IMR-90 (cell line): Measurements from ENCODE around the gene MUC20. TPM values are rescaled to one million over a fixed set of nuclear protein-coding genes. Genes with fewer than 3 reads are reported as not detected.

Source experiments
- ATAC-seq: fragments of 200-7000 bp; cut with Tn5 transposase; 2 replicates; pipeline ENCODE4 v1.9.1; 2020; ENCODE audit warnings: low read depth, mild to moderate bottlenecking, moderate library complexity
- BruUV-seq: library from RNA; stranded (reverse); fragments of 400-500 nt; replicated peaks from 2 replicates; lab custom pipeline; 2021; lab: Mats Ljungman, UMichigan
- CTCF ChIA-PET: fragments of 300-600 bp; formaldehyde crosslinking; extraction: SDS; loops from one replicate; lab custom pipeline; 2021; ENCODE audit warnings: antibody characterized with exemption; lab: Yijun Ruan, JAX
- POLR2A ChIA-PET: fragments of 300-600 bp; sonication (Branson Sonifier 250); formaldehyde crosslinking; loops from one replicate; lab custom pipeline; 2022; ENCODE audit warnings: antibody characterized with exemption; ENCODE audit not compliant: unreplicated experiment; lab: Charles Lee
- DNase-seq: peaks from one replicate; pipeline ENCODE4 v3.0.0; 2013
- H2AFZ ChIP-seq: replicated peaks from 2 replicates; pipeline ENCODE3; 2013; ENCODE audit warnings: low read length, mild to moderate bottlenecking; ENCODE audit not compliant: poor library complexity
- H2AK5ac ChIP-seq: 2 replicates; pipeline ENCODE4 v1.6.1; 2013; ENCODE audit warnings: low read depth, low read length, inconsistent platforms
- H2AK9ac ChIP-seq: replicated peaks from 2 replicates; pipeline ENCODE3; 2013; ENCODE audit warnings: mild to moderate bottlenecking, low read depth, low read length, moderate library complexity; ENCODE audit not compliant: poor library complexity
- H2BK120ac ChIP-seq: 2 replicates; pipeline ENCODE4 v1.6.1; 2013; ENCODE audit warnings: low read depth, low read length, inconsistent platforms
- H2BK15ac ChIP-seq: 3 replicates; pipeline ENCODE4 v1.6.1; 2013; ENCODE audit warnings: low read depth, low read length, inconsistent platforms
- H2BK20ac ChIP-seq: 2 replicates; pipeline ENCODE4 v1.6.1; 2013; ENCODE audit warnings: low read depth, mild to moderate bottlenecking, inconsistent platforms, low read length, moderate library complexity
- H2BK5ac ChIP-seq: 2 replicates; pipeline ENCODE4 v1.6.1; 2013; ENCODE audit warnings: mild to moderate bottlenecking, low read depth, low read length, inconsistent platforms; ENCODE audit not compliant: poor library complexity, severe bottlenecking
- H3K14ac ChIP-seq: replicated peaks from 2 replicates; pipeline ENCODE4 v1.6.1; 2013; ENCODE audit warnings: low read depth, low read length, inconsistent platforms
- H3K18ac ChIP-seq: 2 replicates; pipeline ENCODE4 v1.6.1; 2013; ENCODE audit warnings: low read depth, low read length, control low read depth
- H3K23ac ChIP-seq: 2 replicates; pipeline ENCODE4 v1.6.1; 2013; ENCODE audit warnings: low read depth, low read length, inconsistent platforms
- H3K27ac ChIP-seq: 2 replicates; pipeline ENCODE4 v1.5.1; 2013; ENCODE audit warnings: mild to moderate bottlenecking, control low read depth, low read length; ENCODE audit not compliant: insufficient read depth
- H3K27me3 ChIP-seq: 2 replicates; pipeline ENCODE4 v1.6.1; 2013; ENCODE audit warnings: low read length; ENCODE audit not compliant: control insufficient read depth, insufficient read depth
- H3K36me3 ChIP-seq: 2 replicates; pipeline ENCODE4 v1.6.1; 2013; ENCODE audit warnings: low read length, mixed read lengths; ENCODE audit not compliant: control insufficient read depth, insufficient read depth
- H3K4ac ChIP-seq: 2 replicates; pipeline ENCODE4 v1.6.1; 2013; ENCODE audit warnings: low read depth, low read length, inconsistent platforms
- H3K4me1 ChIP-seq: 2 replicates; pipeline ENCODE4 v1.6.1; 2013; ENCODE audit warnings: low read length, mixed read lengths; ENCODE audit not compliant: control insufficient read depth, insufficient read depth
- H3K4me2 ChIP-seq: 2 replicates; pipeline ENCODE4 v1.6.1; 2013; ENCODE audit warnings: low read depth, mild to moderate bottlenecking, control low read depth, low read length, moderate library complexity
- H3K4me3 ChIP-seq: 2 replicates; pipeline ENCODE4 v1.5.1; 2013; ENCODE audit warnings: low read depth, mild to moderate bottlenecking, control low read depth, low read length, moderate library complexity; ENCODE audit not compliant: insufficient read depth
- H3K56ac ChIP-seq: 2 replicates; pipeline ENCODE4 v1.6.1; 2013; ENCODE audit warnings: low read length, inconsistent platforms; ENCODE audit not compliant: insufficient read depth; ENCODE audit errors: extremely low read depth
- H3K79me1 ChIP-seq, 2 experiments: 2 replicates each; pipeline ENCODE4 v1.6.1; 2013; ENCODE audit warnings: low read length in 2 of 2, inconsistent platforms in 1 of 2, low read depth in 1 of 2
- H3K9ac ChIP-seq: 2 replicates; pipeline ENCODE4 v1.6.1; 2013; ENCODE audit warnings: low read depth, low read length, control low read depth
- H3K9me1 ChIP-seq: 2 replicates; pipeline ENCODE4 v1.6.1; 2013; ENCODE audit warnings: low read length, inconsistent platforms; ENCODE audit not compliant: insufficient read depth
- H3K9me3 ChIP-seq: 2 replicates; pipeline ENCODE4 v1.6.1; 2013; ENCODE audit warnings: low read length; ENCODE audit not compliant: control insufficient read depth, insufficient read depth
- H4K20me1 ChIP-seq: 2 replicates; pipeline ENCODE4 v1.6.1; 2013; ENCODE audit warnings: low read length, inconsistent platforms; ENCODE audit not compliant: insufficient read depth
- H4K5ac ChIP-seq: 2 replicates; pipeline ENCODE4 v1.6.1; 2013; ENCODE audit warnings: mild to moderate bottlenecking, low read depth, low read length, control low read depth
- H4K8ac ChIP-seq, 2 experiments: 2 replicates each; pipeline ENCODE4 v1.6.1; 2013; ENCODE audit warnings: low read depth in 2 of 2, low read length in 2 of 2, control low read depth in 1 of 2, inconsistent platforms in 1 of 2
- H4K91ac ChIP-seq: 2 replicates; pipeline ENCODE4 v1.6.1; 2013; ENCODE audit warnings: low read depth, low read length, inconsistent platforms; ENCODE audit not compliant: insufficient read depth
- BHLHE40 ChIP-seq: fragments of 150-350 bp; IDR thresholded peaks from 2 replicates; pipeline ENCODE4 v1.6.1; 2016; ENCODE audit warnings: mild to moderate bottlenecking, low read depth, low read length
- CHD1 ChIP-seq: IDR thresholded peaks from 2 replicates; pipeline ENCODE4 v1.6.1; 2012; ENCODE audit warnings: low read depth, low read length, improper control_type of control experiment
- MAFK ChIP-seq: IDR thresholded peaks from 2 replicates; pipeline ENCODE4 v1.6.1; 2012; ENCODE audit warnings: low read depth, low read length, improper control_type of control experiment
- MXI1 ChIP-seq: IDR thresholded peaks from 2 replicates; pipeline ENCODE4 v1.6.1; 2012; ENCODE audit warnings: low read depth, mild to moderate bottlenecking, low read length, moderate library complexity, borderline replicate concordance
- NFE2L2 ChIP-seq: fragments of 150-350 bp; IDR thresholded peaks from 2 replicates; pipeline ENCODE4 v1.6.1; 2016; ENCODE audit warnings: low read depth, mild to moderate bottlenecking, low read length
- POLR2A ChIP-seq: IDR thresholded peaks from 2 replicates; pipeline ENCODE4 v1.6.1; 2012; ENCODE audit warnings: mild to moderate bottlenecking, low read depth, low read length
- RAD21 ChIP-seq: IDR thresholded peaks from 2 replicates; pipeline ENCODE4 v1.6.1; 2012; ENCODE audit warnings: low read length, improper control_type of control experiment
- RFX5 ChIP-seq: IDR thresholded peaks from 2 replicates; pipeline ENCODE4 v1.8.0; 2012; ENCODE audit warnings: low read depth, mild to moderate bottlenecking, low read length, moderate library complexity
- SMC3 ChIP-seq: fragments of 150-350 bp; IDR thresholded peaks from 2 replicates; pipeline ENCODE4 v1.6.1; 2016; ENCODE audit warnings: low read depth, mild to moderate bottlenecking, antibody characterized with exemption, low read length, moderate library complexity
- WGBS, 2 experiments: methylation state at CpG; one replicate each; pipeline versions ENCODE4 v1.1.5 to v1.1.7; 2013; ENCODE audit warnings: missing lambda C conversion rate in 2 of 2; ENCODE audit not compliant: insufficient read length in 1 of 2; ENCODE audit errors: extremely low coverage in 2 of 2; 5-methylcytosine and 5-hydroxymethylcytosine counted together
- dilution Hi-C: fragments of 300-500 bp; cut with HindIII; formaldehyde crosslinking; loops from one replicate; pipeline ENCODE4 v1.14.3; 2018; ENCODE audit warnings: low sequenced_read_pairs; ENCODE audit not compliant: unreplicated experiment
- in situ Hi-C: fragments of 300-500 bp; cut with MboI; formaldehyde crosslinking; loops from 3 replicates; pipeline ENCODE4 v1.14.3; 2019; ENCODE audit warnings: low sequenced_read_pairs, inconsistent platforms, mixed read lengths
- intact Hi-C: fragments of 100-400 bp; cut with micrococcal nuclease; formaldehyde crosslinking; loops from 2 replicates; pipeline ENCODE4 v1.10.0; 2022
- polyA plus RNA-seq, 3 experiments: library from polyadenylated mRNA; depleted of rRNA; stranded (reverse); fragments of >200 nt; gene quantifications; 2 replicates each; pipeline ENCODE4 v1.2.3, GENCODE V29; 2012; ENCODE audit warnings: low replicate concordance in 1 of 3
- total RNA-seq: library from RNA; depleted of rRNA; stranded (reverse); fragments of >200 nt; gene quantifications from 2 replicates; pipeline ENCODE4 v1.2.3, GENCODE V29; 2012
- TF ChIP-seq, protein P1 (sequence below): fragments of 150-350 bp; IDR thresholded peaks from 2 replicates; pipeline ENCODE4 v1.6.1; 2016; ENCODE audit warnings: low read depth, mild to moderate bottlenecking, low read length, moderate library complexity, borderline replicate concordance
- TF ChIP-seq, protein P2 (sequence below): conservative IDR thresholded peaks from 2 replicates; pipeline ENCODE4 v1.5.1; 2012; ENCODE audit warnings: mild to moderate bottlenecking, low read depth, low read length, improper control_type of control experiment

MUC20 gene
- total and polyA plus RNA-seq, 2 of the 4 experiments (the other 2 are of a cell fraction): 0.12 TPM; not detected in 1

DNA sequence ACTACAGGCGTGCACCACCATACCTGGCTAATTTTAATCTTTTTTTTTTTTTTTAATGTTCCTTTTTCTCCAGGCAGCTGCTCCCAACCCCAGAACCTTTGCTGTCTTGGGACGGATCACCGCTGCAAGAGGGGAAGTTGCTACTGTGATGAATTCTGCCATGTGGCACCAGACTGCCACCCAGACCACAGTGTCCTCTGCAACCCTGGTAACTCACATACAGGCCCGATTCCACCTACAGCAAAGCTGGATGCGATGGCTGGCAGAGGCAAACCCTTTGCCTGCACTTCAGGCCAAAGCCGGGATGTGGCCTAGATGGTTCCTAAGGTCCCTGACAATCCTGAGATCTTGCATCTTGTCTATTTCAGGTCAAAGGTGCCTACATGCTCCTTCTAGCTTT is 12.7 kb upstream of the MUC20 start:
- Histone ChIP-seq H4K20me1 (no peaks in the 10 kb centered on the region), H3K27ac (no peak overlapping the region), H4K91ac (no peak overlapping the region), H3K23ac (no peak overlapping the region), H3K9me1 (peaks cover 6% of the 10 kb centered on the region), H3K79me1 (no peaks in the 10 kb centered on the region), H3K9me3 (0 out of 2 replicates have a peak, but pooled peaks cover 2% of the 10 kb centered on the region), H3K14ac (no peak overlapping the region), H3K4me2 (no peak overlapping the region), H2BK5ac (no peak overlapping the region), H3K36me3 (no peaks in the 10 kb centered on the region), H3K4me3 (no peak overlapping the region), H4K8ac (no peak overlapping the region), H2AK9ac (peak overlapping the region; percentile 55), H2AFZ (no peak overlapping the region), H3K4ac (no peak overlapping the region), H3K9ac (no peak overlapping the region), H2BK15ac (no peak overlapping the region), H4K5ac (no peak overlapping the region), H3K27me3 (peaks cover 12% of the 10 kb centered on the region), H3K18ac (no peak overlapping the region), H2AK5ac (no peak overlapping the region), H3K56ac (no peak overlapping the region), H2BK120ac (no peak overlapping the region), H2BK20ac (no peak overlapping the region), H3K4me1 (peaks cover 2% of the 10 kb centered on the region; the same call in 1 of the 2 replicates)
- POLR2A ChIA-PET: no interaction called here
- 81% methylated on average over 5 of the region's 6 CpGs; no CpG with 5 or more reads in 1 of the 2 experiments for WGBS, 2 experiments
- in situ Hi-C loops: no loop called here
- CTCF ChIA-PET: no interaction called here
- intact Hi-C loops: no loop called here
- TF ChIP-seq BHLHE40 (no peak), CHD1 (no peak), MAFK (no peak), RAD21 (no peak), SMC3 (no peak), NFE2L2 (no peak), MXI1 (no peak), POLR2A (no peak), RFX5 (no peak)
- TF ChIP-seq, protein P1, sequence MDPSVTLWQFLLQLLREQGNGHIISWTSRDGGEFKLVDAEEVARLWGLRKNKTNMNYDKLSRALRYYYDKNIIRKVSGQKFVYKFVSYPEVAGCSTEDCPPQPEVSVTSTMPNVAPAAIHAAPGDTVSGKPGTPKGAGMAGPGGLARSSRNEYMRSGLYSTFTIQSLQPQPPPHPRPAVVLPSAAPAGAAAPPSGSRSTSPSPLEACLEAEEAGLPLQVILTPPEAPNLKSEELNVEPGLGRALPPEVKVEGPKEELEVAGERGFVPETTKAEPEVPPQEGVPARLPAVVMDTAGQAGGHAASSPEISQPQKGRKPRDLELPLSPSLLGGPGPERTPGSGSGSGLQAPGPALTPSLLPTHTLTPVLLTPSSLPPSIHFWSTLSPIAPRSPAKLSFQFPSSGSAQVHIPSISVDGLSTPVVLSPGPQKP: no peak
- TF ChIP-seq, protein P2, sequence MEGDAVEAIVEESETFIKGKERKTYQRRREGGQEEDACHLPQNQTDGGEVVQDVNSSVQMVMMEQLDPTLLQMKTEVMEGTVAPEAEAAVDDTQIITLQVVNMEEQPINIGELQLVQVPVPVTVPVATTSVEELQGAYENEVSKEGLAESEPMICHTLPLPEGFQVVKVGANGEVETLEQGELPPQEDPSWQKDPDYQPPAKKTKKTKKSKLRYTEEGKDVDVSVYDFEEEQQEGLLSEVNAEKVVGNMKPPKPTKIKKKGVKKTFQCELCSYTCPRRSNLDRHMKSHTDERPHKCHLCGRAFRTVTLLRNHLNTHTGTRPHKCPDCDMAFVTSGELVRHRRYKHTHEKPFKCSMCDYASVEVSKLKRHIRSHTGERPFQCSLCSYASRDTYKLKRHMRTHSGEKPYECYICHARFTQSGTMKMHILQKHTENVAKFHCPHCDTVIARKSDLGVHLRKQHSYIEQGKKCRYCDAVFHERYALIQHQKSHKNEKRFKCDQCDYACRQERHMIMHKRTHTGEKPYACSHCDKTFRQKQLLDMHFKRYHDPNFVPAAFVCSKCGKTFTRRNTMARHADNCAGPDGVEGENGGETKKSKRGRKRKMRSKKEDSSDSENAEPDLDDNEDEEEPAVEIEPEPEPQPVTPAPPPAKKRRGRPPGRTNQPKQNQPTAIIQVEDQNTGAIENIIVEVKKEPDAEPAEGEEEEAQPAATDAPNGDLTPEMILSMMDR: no peak
- ATAC-seq (no peak), DNase-seq (no peak)
- BruUV-seq: no TSS peak
- dilution Hi-C loops: no loop called here
